HepG2 (cell line): Measurements from ENCODE around the gene CYP27B1. TPM values are rescaled to one million over a fixed set of nuclear protein-coding genes. Genes with fewer than 3 reads are reported as not detected.

Experiments used
- ARID5B ChIP-seq: IDR thresholded peaks from 2 replicates; pipeline ENCODE4 v1.4.0; 2020; ENCODE audit warnings: mild to moderate bottlenecking, missing genetic modification reagents
- ASH2L ChIP-seq: fragments of 300-600, 200-600 bp; sonication (generic); IDR thresholded peaks from 2 replicates; pipeline ENCODE4 v1.7.0; 2017; ENCODE audit warnings: low read depth, mild to moderate bottlenecking, moderate library complexity, mixed read lengths, low read length; ENCODE audit not compliant: insufficient read length
- ERF ChIP-seq: IDR thresholded peaks from 2 replicates; pipeline ENCODE4 v1.6.1; 2018; ENCODE audit warnings: missing biosample characterization, missing genetic modification reagents
- KLF15 ChIP-seq: sonication (generic); formaldehyde crosslinking; IDR thresholded peaks from 2 replicates; pipeline ENCODE4 v1.8.1; 2023; ENCODE audit warnings: borderline replicate concordance, mild to moderate bottlenecking, inconsistent platforms, missing genetic modification reagents, mixed read lengths
- PBX3 ChIP-seq: sonication (generic); formaldehyde crosslinking; IDR thresholded peaks from 2 replicates; pipeline ENCODE4 v1.8.1; 2023; ENCODE audit warnings: missing genetic modification reagents, inconsistent platforms, borderline replicate concordance
- RAD21 ChIP-seq: fragments of 450-650 bp; formaldehyde crosslinking; IDR thresholded peaks from 2 replicates; pipeline ENCODE4 v1.5.0; 2020; ENCODE audit warnings: mild to moderate bottlenecking
- REXO4 ChIP-seq: sonication (generic); formaldehyde crosslinking; IDR thresholded peaks from 2 replicates; pipeline ENCODE4 v1.8.0; 2022; ENCODE audit warnings: missing genetic modification reagents, mild to moderate bottlenecking, borderline replicate concordance
- SMYD3 ChIP-seq: sonication (generic); formaldehyde crosslinking; IDR thresholded peaks from 2 replicates; pipeline ENCODE4 v1.8.1; 2023; ENCODE audit warnings: mild to moderate bottlenecking, missing genetic modification reagents
- SOX6 ChIP-seq, 2 experiments: fragments of 450-650 bp in 1 of 2; sonication (generic) in 1 of 2; formaldehyde crosslinking in 1 of 2; IDR thresholded peaks; 2 replicates each; pipeline versions ENCODE4 v1.4.0 to v1.6.1; 2017 to 2020; ENCODE audit warnings: antibody characterized with exemption in 1 of 2, mild to moderate bottlenecking in 1 of 2, missing genetic modification reagents in 1 of 2
- SRSF4 ChIP-seq: fragments of 200-400 bp; formaldehyde crosslinking; IDR thresholded peaks from one replicate; pipeline ENCODE4 v1.6.1; 2018; ENCODE audit warnings: mild to moderate bottlenecking, low read depth, low read length, moderate library complexity; ENCODE audit not compliant: poor library complexity, severe bottlenecking
- THAP8 ChIP-seq: sonication (generic); formaldehyde crosslinking; IDR thresholded peaks from 2 replicates; pipeline ENCODE4 v1.5.1; 2020; ENCODE audit warnings: missing genetic modification reagents, mild to moderate bottlenecking, borderline replicate concordance
- ZFP91 ChIP-seq: sonication (generic); formaldehyde crosslinking; IDR thresholded peaks from 2 replicates; pipeline ENCODE4 v1.9.0; 2022; ENCODE audit warnings: missing genetic modification reagents, mild to moderate bottlenecking, borderline replicate concordance
- ZNF253 ChIP-seq: sonication (generic); formaldehyde crosslinking; IDR thresholded peaks from 2 replicates; pipeline ENCODE4 v1.8.0; 2022; ENCODE audit warnings: mild to moderate bottlenecking, missing genetic modification reagents, borderline replicate concordance
- ZNF280D ChIP-seq: sonication (generic); formaldehyde crosslinking; IDR thresholded peaks from 2 replicates; pipeline ENCODE4 v1.5.1; 2020; ENCODE audit warnings: mild to moderate bottlenecking, missing genetic modification reagents
- ZNF713 ChIP-seq: sonication (generic); formaldehyde crosslinking; IDR thresholded peaks from 2 replicates; pipeline ENCODE4 v1.4.0; 2020; ENCODE audit warnings: mild to moderate bottlenecking, missing genetic modification reagents
- ZNF792 ChIP-seq: IDR thresholded peaks from 2 replicates; pipeline ENCODE4 v1.6.1; 2016
- polyA plus RNA-seq, 8 experiments: library from polyadenylated mRNA; depleted of rRNA in 3 of 8; stranded (reverse) in 7 of 8; unstranded in 1 of 8; fragments of >200 nt; fragmentation: Illumina TruSeq in 4 of 8; extraction: Trizol in 4 of 8; gene quantifications; 2 replicates each; pipeline versions ENCODE4 v1.2.1 to v1.2.3, GENCODE V29; 2011 to 2016; ENCODE audit warnings: low read depth in 4 of 8, missing spikeins in 1 of 8, mixed read lengths in 1 of 8; ENCODE audit not compliant: insufficient read depth in 1 of 8
- total RNA-seq, 5 experiments: library from RNA; depleted of rRNA; stranded (reverse); fragments of >200 nt; fragmentation: Illumina TruSeq; extraction: Trizol; gene quantifications; 2 replicates each; pipeline ENCODE4 v1.2.3, GENCODE V29; 2016; ENCODE audit warnings: low read depth in 1 of 5

Gene CYP27B1
- total and polyA plus RNA-seq, 2 of the 13 experiments (the other 11 are each of a cell fraction or from before 2014, with no cell fraction given): 2.3 to 3.0 TPM

- TF ChIP-seq ASH2L (peak; percentile 85), ZFP91 (CRISPR knock-in tag) (peak; percentile 100), ZNF253 (CRISPR knock-in tag) (peak; percentile 40; the same call in 1 of the 2 replicates), RAD21 (CRISPR knock-in tag) (no peak), ERF (CRISPR knock-in tag) (peak; percentile 52), THAP8 (CRISPR knock-in tag) (no peak), ZNF280D (CRISPR knock-in tag) (peak; percentile 57; the same call in 1 of the 2 replicates), ZNF713 (CRISPR knock-in tag) (no peak), SMYD3 (CRISPR knock-in tag) (peak; percentile 61; the same call in 1 of the 2 replicates), SOX6 (IDR thresholded peaks at IDR 0.05) (no peak), SOX6 (CRISPR knock-in tag; IDR thresholded peaks at IDR 0.05) (peak; percentile 62), SRSF4 (no peak), ARID5B (no peak; the same call in 1 of the 2 replicates), KLF15 (no peak), ZNF792 (peak; percentile 60; the same call in 1 of the 2 replicates), REXO4 (CRISPR knock-in tag) (no peak), PBX3 (CRISPR knock-in tag) (no peak)
Observed at GRCh38 chr12:57771873-57772428, 5.1 kb upstream of the CYP27B1 start, which contains the start of gene METTL1 (continued).
